Activated CD4-positive, alpha-beta memory T cell treated with anti-CD3 and anti-CD28 coated beads for 36 hours (primary cell): ENCODE data around the gene ABCA4. TPM values are rescaled to one million over a fixed set of nuclear protein-coding genes. Genes with fewer than 3 reads are reported as not detected.

Experiments used
- CTCF ChIA-PET: fragments of 350-600 bp; sonication (Branson Sonifier 250); formaldehyde crosslinking; loops from one replicate; lab custom pipeline; 2021; ENCODE audit warnings: antibody characterized with exemption, inconsistent platforms; lab: Charles Lee
- POLR2A ChIA-PET: fragments of 350-600 bp; sonication (Branson Sonifier 250); formaldehyde crosslinking; loops from one replicate; lab custom pipeline; 2021; ENCODE audit warnings: antibody characterized with exemption; lab: Charles Lee
- DNase-seq: peaks from one replicate; pipeline ENCODE4 v3.0.0-alpha.2; 2020
- H3K27ac Mint-ChIP-seq: one replicate; pipeline ENCODE4 v1.8.0; 2021; ENCODE audit warnings: mixed read lengths
- H3K27me3 Mint-ChIP-seq: one replicate; pipeline ENCODE4 v1.8.0; 2021; ENCODE audit warnings: mixed read lengths
- H3K36me3 Mint-ChIP-seq: one replicate; pipeline ENCODE4 v1.8.0; 2021; ENCODE audit warnings: mixed read lengths
- H3K4me1 Mint-ChIP-seq: one replicate; pipeline ENCODE4 v1.8.0; 2021; ENCODE audit warnings: low read depth, mixed read lengths
- H3K4me3 Mint-ChIP-seq: one replicate; pipeline ENCODE4 v1.8.0; 2021; ENCODE audit warnings: mild to moderate bottlenecking, mixed read lengths
- H3K9me3 Mint-ChIP-seq: one replicate; pipeline ENCODE4 v1.8.0; 2021; ENCODE audit warnings: mixed read lengths
- intact Hi-C: fragments of 100-400 bp; cut with micrococcal nuclease; formaldehyde crosslinking; loops from one replicate; pipeline ENCODE4 v1.15.1; 2023
- total RNA-seq, 2 experiments: library from RNA; stranded (reverse); gene quantifications; one replicate each; pipeline ENCODE4 v1.2.3, GENCODE V29; 2021

ABCA4 gene
- total RNA-seq, 2 experiments from 2014 or later: not detected

DNA sequence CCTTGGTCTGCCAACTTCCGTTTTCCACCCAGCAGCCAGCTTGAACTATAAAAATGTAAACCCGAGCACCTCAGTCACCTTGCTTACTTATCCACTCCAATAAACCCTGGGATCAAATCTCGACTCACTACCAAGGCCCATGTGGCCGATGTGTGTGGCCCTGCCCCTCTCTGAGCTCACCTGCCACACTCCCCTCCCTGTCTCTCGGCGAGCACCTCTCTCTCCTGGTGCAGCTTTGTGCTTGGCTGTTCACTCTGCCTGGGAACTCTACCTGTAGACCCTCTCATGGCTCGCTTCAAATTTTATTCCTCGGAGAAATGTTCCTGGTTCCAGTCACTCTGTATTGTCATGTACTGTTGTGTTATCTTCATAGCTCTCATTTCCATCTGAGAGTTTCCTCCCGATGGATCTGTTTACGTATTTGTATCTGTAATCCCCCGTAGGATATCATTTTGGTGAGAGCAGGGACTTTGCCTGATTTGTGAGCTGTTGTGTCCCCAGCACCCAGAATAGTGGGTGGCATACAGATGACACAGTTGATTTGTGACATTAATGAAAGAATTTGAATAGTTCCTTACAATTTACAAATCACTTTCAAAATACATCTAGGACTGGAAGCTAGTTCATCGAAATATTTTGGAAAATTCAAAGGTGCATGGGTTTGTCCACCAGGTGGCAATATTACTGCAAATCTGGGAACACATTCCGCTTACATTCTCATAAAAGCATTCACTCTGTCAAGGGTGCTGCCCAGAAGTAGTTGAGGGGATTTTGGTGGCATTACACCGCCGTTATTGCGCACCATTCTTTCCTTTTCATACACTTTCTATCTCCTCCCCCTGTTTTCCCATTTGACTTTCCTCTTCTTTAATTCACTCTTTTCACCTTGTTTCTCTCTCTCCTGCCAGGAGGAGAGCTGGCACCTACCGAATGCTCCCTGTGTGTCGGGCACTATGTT is 95.3 kb downstream of the ABCA4 start:
- DNase-seq: no peak
- intact Hi-C loops: no loop called here
- no peaks in the 10 kb centered on the region for H3K4me1 Mint-ChIP-seq
- CTCF ChIA-PET: interaction anchor here (0.7 to 3.4 kb wide), 13 partner anchors 10 to 781 kb away, joined by 3 to 66 read pairs (median 6); no protein-coding TSS in a partner anchor
- H3K36me3 Mint-ChIP-seq: no peaks in the 10 kb centered on the region
- H3K4me3 Mint-ChIP-seq: no peak overlapping the region
- H3K27me3 Mint-ChIP-seq: peaks cover 2% of the 10 kb centered on the region
- no peaks in the 10 kb centered on the region for H3K9me3 Mint-ChIP-seq
- POLR2A ChIA-PET: no interaction called here
- no peak overlapping the region for H3K27ac Mint-ChIP-seq

DNA sequence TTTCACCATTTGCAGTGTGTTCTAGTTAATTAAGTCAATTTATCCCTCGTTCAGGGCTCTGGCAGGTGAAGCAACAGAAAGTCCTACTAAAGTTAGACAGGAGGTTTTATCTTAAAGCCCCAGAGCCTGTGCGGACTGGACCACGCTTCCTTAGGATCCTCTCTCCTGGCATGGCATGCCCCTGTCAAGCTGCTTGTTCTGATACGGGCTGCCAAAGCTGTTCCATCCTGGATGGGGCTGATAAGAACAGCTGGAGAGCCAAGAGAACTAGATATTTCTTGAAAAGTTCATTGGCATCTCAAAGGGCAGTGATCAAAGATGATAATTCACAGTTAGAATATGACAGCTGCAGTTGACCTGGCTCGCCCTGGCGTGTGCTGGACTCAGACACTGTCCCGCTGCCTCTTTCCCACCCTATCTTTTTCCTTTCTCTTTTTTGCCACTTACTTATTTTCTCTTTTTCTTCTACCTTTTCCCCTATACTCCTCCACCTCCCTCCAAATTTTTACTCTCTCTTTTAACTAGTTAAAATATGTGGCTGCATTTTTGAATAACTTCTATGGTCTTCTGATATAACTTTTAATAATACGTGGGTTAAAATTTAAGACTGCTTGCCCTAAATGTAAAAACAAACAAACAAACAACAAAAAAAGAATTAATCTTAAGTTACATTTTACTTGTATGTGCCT is 96.7 kb downstream of the ABCA4 start:
- H3K27me3 Mint-ChIP-seq: peaks cover 2% of the 10 kb centered on the region
- POLR2A ChIA-PET: no interaction called here
- DNase-seq: no peak
- no peaks in the 10 kb centered on the region for H3K9me3 Mint-ChIP-seq
- intact Hi-C loops: no loop called here
- H3K27ac Mint-ChIP-seq: no peak overlapping the region
- CTCF ChIA-PET: interaction anchor here (1.0 to 3.4 kb wide), 4 partner anchors 13 to 312 kb away, joined by 3 to 66 read pairs (median 12); no protein-coding TSS in a partner anchor
- H3K4me3 Mint-ChIP-seq: no peak overlapping the region
- no peaks in the 10 kb centered on the region for H3K4me1 Mint-ChIP-seq
- no peaks in the 10 kb centered on the region for H3K36me3 Mint-ChIP-seq

DNA sequence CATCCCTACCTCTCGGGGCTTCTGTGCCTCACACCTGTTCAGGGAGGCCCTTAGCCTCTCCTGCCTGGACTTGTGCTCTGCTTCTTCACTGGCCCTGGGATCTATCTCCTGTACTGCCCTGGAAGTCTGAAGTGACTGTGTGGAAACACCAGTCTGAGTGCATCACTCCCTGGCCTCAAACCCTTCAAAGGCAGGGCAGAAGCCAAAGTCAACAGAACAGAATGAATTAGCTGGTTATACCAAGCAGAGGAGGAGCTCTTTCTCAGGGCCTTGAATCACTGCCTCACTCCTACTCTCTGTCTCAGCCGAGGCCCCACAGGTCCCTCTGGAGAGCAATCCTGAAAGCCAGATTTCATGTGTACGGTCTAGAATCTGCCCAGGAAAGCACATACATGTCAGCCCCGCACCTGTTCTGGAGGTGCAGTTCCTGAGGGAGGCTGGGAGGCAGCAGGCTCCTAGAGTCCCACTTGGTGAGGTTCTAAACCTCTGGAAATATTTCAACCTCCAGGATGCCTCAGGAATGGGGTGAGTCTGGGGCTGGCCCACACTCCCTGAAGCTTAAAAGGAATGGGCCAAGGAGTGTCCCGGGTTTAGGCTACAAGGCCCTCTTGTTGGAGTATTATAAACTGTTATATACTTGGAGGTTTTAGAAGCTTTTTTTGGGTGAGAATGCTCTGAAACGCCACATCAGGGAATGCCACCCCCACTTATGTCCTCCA is 98.3 kb downstream of the ABCA4 start:
- ChIA-PET CTCF (interaction anchor here (1.6 kb wide), 1 partner anchor 17 kb away, joined by 4 read pairs; no protein-coding TSS in a partner anchor), POLR2A (no interaction called here)
- Mint-ChIP-seq H3K27me3 (peaks cover 2% of the 10 kb centered on the region), H3K36me3 (no peaks in the 10 kb centered on the region), H3K4me3 (no peak overlapping the region), H3K27ac (no peak overlapping the region), H3K4me1 (peaks cover 2% of the 10 kb centered on the region), H3K9me3 (no peaks in the 10 kb centered on the region)
- no peak for DNase-seq
- intact Hi-C loops: no loop called here

DNA sequence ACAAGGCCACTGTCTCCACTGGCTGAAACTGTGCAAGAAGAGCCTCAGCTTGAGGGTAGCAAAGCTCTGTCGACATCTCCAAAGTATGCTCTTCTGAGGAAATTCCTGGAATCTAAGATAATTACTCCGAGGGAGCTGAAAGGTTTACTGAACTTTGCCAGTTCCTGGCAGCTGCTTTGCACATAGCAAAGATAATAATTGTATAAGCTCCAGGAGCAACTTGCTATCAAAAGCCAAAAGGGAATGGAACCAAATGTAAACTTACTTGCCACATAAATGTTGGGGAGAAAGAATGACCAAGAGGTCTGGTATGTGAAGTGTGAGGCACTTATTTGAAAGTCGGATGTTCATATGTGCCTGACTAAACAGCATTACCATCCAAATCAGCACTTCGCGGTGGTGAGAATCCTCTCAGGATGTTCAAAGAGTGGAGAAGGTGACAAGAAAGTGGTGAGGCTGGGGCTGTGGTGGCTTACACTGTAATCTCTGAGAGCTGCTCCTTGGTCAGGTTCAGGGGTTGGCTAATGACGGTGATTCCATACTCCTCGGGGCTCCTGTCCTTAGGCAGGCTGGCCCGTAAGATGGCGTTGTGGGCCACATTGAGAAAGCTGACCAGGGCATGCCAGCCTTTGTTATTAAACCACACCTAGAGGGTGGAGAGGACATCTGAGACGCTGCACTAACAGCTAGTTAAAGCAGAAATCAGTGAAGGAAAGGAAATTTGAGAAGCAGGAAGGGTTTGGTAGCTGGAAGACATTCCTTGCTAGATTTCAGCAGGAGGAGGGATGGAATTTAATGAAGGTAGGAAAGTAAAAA is 100.0 kb downstream of the ABCA4 start:
- no peaks in the 10 kb centered on the region for H3K36me3 Mint-ChIP-seq
- no peaks in the 10 kb centered on the region for H3K9me3 Mint-ChIP-seq
- ChIA-PET POLR2A (no interaction called here), CTCF (interaction anchor here (0.7 to 2.4 kb wide), 3 partner anchors 19 to 314 kb away, joined by 3 to 6 read pairs (median 5); no protein-coding TSS in a partner anchor)
- peaks cover 8% of the 10 kb centered on the region for H3K4me1 Mint-ChIP-seq
- no peak overlapping the region for H3K27ac Mint-ChIP-seq
- no peak overlapping the region for H3K4me3 Mint-ChIP-seq
- DNase-seq: no peak
- H3K27me3 Mint-ChIP-seq: peaks cover 2% of the 10 kb centered on the region
- intact Hi-C loops: no loop called here

DNA sequence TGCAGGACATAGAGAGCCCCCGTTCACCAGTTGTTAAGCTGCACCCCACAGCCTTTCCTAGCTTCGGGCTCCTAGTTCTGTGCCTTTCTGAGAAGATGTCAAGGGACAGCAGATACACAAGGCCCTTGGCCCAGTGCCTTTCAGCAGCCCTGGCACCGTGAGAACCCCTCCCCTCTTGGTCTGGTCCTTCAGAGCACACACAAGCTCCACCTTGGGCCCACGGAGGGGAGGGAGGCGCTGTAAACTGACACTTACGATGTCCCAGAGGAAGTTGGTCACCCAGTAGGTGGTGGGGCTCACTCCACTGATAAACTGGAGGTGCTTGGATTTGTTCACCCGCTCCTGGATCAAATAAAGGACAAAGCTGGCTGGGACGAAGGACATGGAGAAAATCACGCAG is 101.6 kb downstream of the ABCA4 start:
- Mint-ChIP-seq H3K27me3 (no peaks in the 10 kb centered on the region), H3K9me3 (no peaks in the 10 kb centered on the region), H3K27ac (no peak overlapping the region), H3K4me1 (peaks cover 8% of the 10 kb centered on the region), H3K36me3 (no peaks in the 10 kb centered on the region), H3K4me3 (no peak overlapping the region)
- CTCF ChIA-PET: interaction anchor here (2.4 kb wide), 1 partner anchor 20 kb away, joined by 6 read pairs; no protein-coding TSS in a partner anchor
- POLR2A ChIA-PET: no interaction called here
- no peak for DNase-seq
- intact Hi-C loops: no loop called here

DNA sequence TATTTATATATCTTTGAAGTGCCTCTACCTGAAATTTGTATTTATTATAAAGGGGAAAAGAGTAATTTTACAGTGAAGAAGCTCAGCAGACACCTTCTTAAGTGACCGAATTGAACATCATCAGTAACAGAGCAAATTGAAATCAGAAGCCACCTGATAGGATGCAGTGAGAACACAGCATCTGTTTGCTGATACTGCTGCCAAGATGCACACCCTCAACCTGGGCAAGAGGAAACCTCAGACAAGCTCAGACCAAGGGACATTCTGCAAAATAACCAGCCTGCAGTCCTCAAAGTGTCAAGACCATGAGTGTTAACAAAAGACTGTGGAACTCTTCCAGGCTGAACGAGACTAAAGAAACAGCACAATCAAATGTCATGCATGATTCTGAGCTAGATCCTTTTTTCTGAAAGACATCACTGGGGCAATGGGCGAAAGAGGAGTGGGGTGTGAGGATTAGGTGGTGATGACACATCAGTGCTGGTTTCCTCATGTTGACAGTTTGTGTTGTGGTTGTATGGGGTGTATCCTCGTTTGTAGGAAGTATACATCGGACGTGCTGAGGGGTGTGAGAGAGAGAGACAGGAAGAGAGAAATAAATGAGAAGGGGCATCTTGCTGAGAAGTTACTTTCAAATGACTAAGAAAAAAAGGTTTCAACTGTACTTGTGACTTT is 103.7 kb downstream of the ABCA4 start:
- no peaks in the 10 kb centered on the region for H3K9me3 Mint-ChIP-seq
- H3K4me3 Mint-ChIP-seq: no peak overlapping the region
- ChIA-PET CTCF (interaction anchor here (2.0 to 3.6 kb wide), 2 partner anchors 8 to 22 kb away, joined by 5 to 10 read pairs; no protein-coding TSS in a partner anchor), POLR2A (no interaction called here)
- intact Hi-C loops: loop anchor here (1.0 kb wide), 1 partner anchor 21 kb away; no protein-coding TSS in a partner anchor
- no peaks in the 10 kb centered on the region for H3K27me3 Mint-ChIP-seq
- peak overlapping the region; percentile 14 for H3K27ac Mint-ChIP-seq
- DNase-seq: peak; percentile 50
- H3K36me3 Mint-ChIP-seq: no peaks in the 10 kb centered on the region
- peaks cover 8% of the 10 kb centered on the region for H3K4me1 Mint-ChIP-seq

DNA sequence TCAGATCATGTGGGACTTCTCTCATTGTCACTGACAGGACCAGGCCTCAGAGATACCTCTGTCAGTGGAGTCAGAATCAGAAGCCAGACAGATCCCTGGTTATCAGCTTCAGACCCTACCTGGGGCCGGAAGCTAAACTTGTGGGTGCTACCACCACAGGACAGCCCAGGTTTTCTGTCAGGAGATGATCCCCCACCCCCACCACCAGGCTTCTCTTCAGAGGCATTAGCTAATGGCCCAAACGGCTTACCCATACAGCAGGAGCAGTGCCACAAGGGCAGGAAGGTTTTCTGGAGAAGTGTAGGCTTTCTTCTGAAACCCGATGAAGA is 105.5 kb downstream of the ABCA4 start:
- no peak overlapping the region for H3K27ac Mint-ChIP-seq
- H3K27me3 Mint-ChIP-seq: no peaks in the 10 kb centered on the region
- no peak for DNase-seq
- no peak overlapping the region for H3K4me3 Mint-ChIP-seq
- POLR2A ChIA-PET: no interaction called here
- peaks cover 8% of the 10 kb centered on the region for H3K4me1 Mint-ChIP-seq
- no peaks in the 10 kb centered on the region for H3K9me3 Mint-ChIP-seq
- intact Hi-C loops: no loop called here
- no peaks in the 10 kb centered on the region for H3K36me3 Mint-ChIP-seq
- CTCF ChIA-PET: interaction anchor here (3.6 kb wide), 1 partner anchor 10 kb away, joined by 10 read pairs; no protein-coding TSS in a partner anchor

DNA sequence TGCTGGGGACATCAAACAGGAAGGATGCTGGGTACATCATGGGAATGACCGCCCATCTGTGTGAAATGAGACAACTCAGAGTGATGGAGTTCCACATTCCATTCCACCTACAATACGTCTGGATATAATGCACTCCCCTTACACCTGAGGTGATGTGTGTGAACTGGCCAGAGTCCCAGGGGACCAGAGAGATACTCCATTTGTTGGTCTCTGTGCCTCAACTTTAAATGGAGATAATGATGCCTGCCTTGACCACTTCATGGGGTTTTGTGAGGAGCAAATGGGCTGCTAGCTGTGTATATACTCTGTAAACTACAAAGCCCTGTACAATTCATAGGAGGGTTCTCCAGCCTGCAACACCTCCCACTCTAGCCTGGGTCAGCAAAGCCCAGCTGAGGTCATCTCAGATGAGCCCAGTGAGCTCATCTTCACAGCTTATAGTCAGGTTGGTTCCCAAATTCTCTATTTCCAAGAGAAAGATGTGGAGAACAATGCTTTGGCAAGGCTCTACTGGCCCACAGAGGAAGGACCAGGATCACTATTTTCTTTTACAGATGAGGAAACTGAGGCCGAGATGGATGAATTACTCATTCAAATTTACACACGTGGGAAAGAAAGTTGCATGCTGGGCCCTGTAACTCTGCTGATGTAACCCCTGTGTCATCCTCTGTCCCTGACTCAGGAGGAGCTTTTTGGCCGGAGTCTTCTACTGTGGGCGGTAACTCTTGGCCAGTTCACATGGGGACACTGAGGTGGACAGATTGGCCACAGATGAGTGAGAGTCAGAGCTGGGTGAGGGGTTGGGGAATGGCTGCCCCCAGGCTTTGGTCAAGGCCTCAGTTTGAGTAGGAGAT is 106.1 kb downstream of the ABCA4 start:
- Mint-ChIP-seq H3K4me1 (peaks cover 8% of the 10 kb centered on the region), H3K27ac (no peak overlapping the region), H3K27me3 (no peaks in the 10 kb centered on the region), H3K36me3 (no peaks in the 10 kb centered on the region), H3K9me3 (no peaks in the 10 kb centered on the region), H3K4me3 (no peak overlapping the region)
- intact Hi-C loops: no loop called here
- ChIA-PET POLR2A (no interaction called here), CTCF (interaction anchor here (3.6 kb wide), 1 partner anchor 11 kb away, joined by 10 read pairs; no protein-coding TSS in a partner anchor)
- DNase-seq: no peak

DNA sequence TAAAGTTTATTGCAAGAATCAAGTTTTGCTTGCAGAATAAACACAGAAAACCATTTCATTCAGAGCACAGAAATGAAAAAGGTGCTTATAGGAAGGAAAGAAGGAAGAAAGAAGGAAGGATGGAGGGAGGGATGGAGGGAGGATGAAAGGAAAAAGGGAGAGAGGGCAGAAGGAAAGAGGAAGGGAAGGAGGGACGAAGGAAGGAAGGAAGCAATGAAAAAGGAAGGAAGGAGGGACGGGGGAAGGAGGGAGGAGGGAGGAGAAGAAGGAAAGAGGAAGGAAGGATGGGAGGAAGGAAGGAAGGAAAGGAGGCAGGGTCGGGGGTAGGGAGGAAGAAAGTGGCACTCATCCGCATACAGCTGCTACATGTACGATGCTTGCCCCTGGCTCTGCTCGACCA is 106.9 kb downstream of the ABCA4 start:
- no peaks in the 10 kb centered on the region for H3K9me3 Mint-ChIP-seq
- DNase-seq: no peak
- intact Hi-C loops: no loop called here
- POLR2A ChIA-PET: no interaction called here
- CTCF ChIA-PET: interaction anchor here (3.6 kb wide), 1 partner anchor 11 kb away, joined by 10 read pairs; no protein-coding TSS in a partner anchor
- no peaks in the 10 kb centered on the region for H3K36me3 Mint-ChIP-seq
- no peak overlapping the region for H3K4me3 Mint-ChIP-seq
- no peak overlapping the region for H3K27ac Mint-ChIP-seq
- no peaks in the 10 kb centered on the region for H3K27me3 Mint-ChIP-seq
- peaks cover 8% of the 10 kb centered on the region for H3K4me1 Mint-ChIP-seq

DNA sequence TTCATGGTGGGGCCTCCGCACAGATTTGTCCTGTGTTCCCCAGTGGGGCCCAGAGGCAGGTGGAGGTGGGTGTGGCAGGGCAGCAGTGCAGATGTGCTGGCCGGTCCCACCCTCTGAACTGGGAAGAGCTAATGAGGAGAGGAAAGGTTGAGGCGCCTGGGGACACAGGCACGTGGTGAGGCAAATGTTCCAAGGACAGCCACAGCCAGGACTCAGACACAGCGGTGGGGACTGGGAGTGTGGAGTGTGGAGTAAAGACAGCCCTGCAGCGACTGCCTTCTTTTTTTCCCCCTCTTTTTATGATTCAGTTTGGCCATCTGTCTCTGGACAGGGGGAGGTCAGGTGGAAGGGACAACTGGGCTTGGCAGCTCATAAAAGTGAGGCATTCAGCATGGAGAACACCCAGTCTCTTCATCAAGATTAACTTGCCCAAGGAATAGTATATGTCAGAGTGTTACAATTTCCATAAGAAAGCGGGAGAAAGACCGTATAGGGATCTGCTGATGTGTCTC is 107.5 kb downstream of the ABCA4 start:
- Mint-ChIP-seq H3K36me3 (no peaks in the 10 kb centered on the region), H3K27me3 (no peaks in the 10 kb centered on the region), H3K9me3 (no peaks in the 10 kb centered on the region), H3K4me3 (no peak overlapping the region), H3K27ac (no peak overlapping the region), H3K4me1 (peaks cover 8% of the 10 kb centered on the region)
- no peak for DNase-seq
- ChIA-PET POLR2A (no interaction called here), CTCF (no interaction called here)
- intact Hi-C loops: no loop called here
